Thyroid gland (tissue), 4 donors: ENCODE results near the gene WDR19. TPM values are rescaled to one million over a fixed set of nuclear protein-coding genes. Genes with fewer than 3 reads are reported as not detected.

Experiments used
- DNase-seq, 2 donors: peaks; one replicate each; pipeline ENCODE4 v3.0.0-alpha.2; 2019
- H3K27ac ChIP-seq, 3 donors: fragments of 200-600 bp; sonication (generic); 1 replicate in 2 of 3; 2 replicates in 1 of 3; pipeline ENCODE4 v1.5.1; 2016 to 2019; ENCODE audit warnings: mild to moderate bottlenecking in 1 of 3, moderate library complexity in 1 of 3
- H3K27me3 ChIP-seq: fragments of 200-600 bp; sonication (generic); one replicate; pipeline ENCODE4 v1.5.1; 2019
- H3K36me3 ChIP-seq, 2 donors: fragments of 200-600 bp; sonication (generic); one replicate each; pipeline ENCODE4 v1.5.1; 2016 to 2019
- H3K4me1 ChIP-seq, 2 donors: fragments of 200-600 bp; sonication (generic); one replicate each; pipeline ENCODE4 v1.5.1; 2017 to 2019
- H3K4me3 ChIP-seq, 3 donors: fragments of 200-600 bp; sonication (generic); replicated peaks in 1 of 3; 1 replicate in 2 of 3; 2 replicates in 1 of 3; pipeline ENCODE4 v1.5.1; 2016; ENCODE audit warnings: mild to moderate bottlenecking in 1 of 3
- H3K9me3 ChIP-seq: fragments of 200-600 bp; sonication (generic); one replicate; pipeline ENCODE4 v1.5.1; 2017
- CTCF ChIP-seq, 6 experiments: fragments of 200-600 bp in 3 of 6; fragments of 450-650 bp in 3 of 6; sonication (generic) in 3 of 6; IDR thresholded peaks; one replicate each; pipeline ENCODE4 v1.5.1; 2016 to 2019; ENCODE audit warnings: antibody characterized with exemption in 6 of 6, mild to moderate bottlenecking in 2 of 6, inconsistent platforms in 1 of 6, moderate library complexity in 1 of 6
- POLR2A ChIP-seq, 2 donors: fragments of 450-650 bp; IDR thresholded peaks; one replicate each; pipeline ENCODE4 v1.6.1; 2017; ENCODE audit warnings: antibody characterized with exemption in 2 of 2, mild to moderate bottlenecking in 2 of 2, moderate library complexity in 1 of 2
- WGBS, 2 donors: methylation state at CpG; one replicate each; pipeline ENCODE4 v1.1.5; 2017; 5-methylcytosine and 5-hydroxymethylcytosine counted together
- intact Hi-C: fragments of 100-400 bp; cut with DNase I; formaldehyde crosslinking; loops from one replicate; pipeline ENCODE4 v1.15.1; 2023
- total RNA-seq, 4 donors: library from RNA; depleted of rRNA; stranded (reverse); fragments of >200 nt; gene quantifications; one replicate each; pipeline ENCODE4 v1.2.3, GENCODE V29; 2016

Gene WDR19
- total RNA-seq, 4 donors from 2014 or later = 62.9 to 92.9 (median 82.0) TPM

GRCh38 chr4:39303871-39304270, 121.5 kb downstream of the WDR19 start:
- H3K4me3 ChIP-seq = no peak overlapping the region
- H3K36me3 ChIP-seq = peaks cover 18 to 26% of the 10 kb centered on the region in 2 donors
- intact Hi-C loops = no loop called here
- 96% methylated on average over 3 of the region's 3 CpGs for WGBS, 2 donors
- H3K27ac ChIP-seq = no peak overlapping the region
- H3K27me3 ChIP-seq = no peaks in the 10 kb centered on the region
- TF ChIP-seq CTCF (IDR thresholded peaks at IDR 0.05) (no peak), POLR2A (IDR thresholded peaks at IDR 0.05) (no peak)
- DNase-seq = no peak
- H3K4me1 ChIP-seq = no peaks in the 10 kb centered on the region
- H3K9me3 ChIP-seq = no peaks in the 10 kb centered on the region

- Histone ChIP-seq H3K4me3 (no peak overlapping the region), H3K27ac (no peak overlapping the region), H3K9me3 (no peaks in the 10 kb centered on the region), H3K27me3 (no peaks in the 10 kb centered on the region), H3K4me1 (no peaks in the 10 kb centered on the region), H3K36me3 (peaks cover 18 to 23% of the 10 kb centered on the region in 2 donors)
- DNase-seq = no peak
- 93 to 94% methylated on average over 5 of the region's 5 CpGs for WGBS, 2 donors
- TF ChIP-seq CTCF (IDR thresholded peaks at IDR 0.05) (no peak), POLR2A (IDR thresholded peaks at IDR 0.05) (no peak)
- intact Hi-C loops = no loop called here
Observed at GRCh38 chr4:39304651-39305050, 122.3 kb downstream of the WDR19 start.

GRCh38 chr4:39305912-39306677, 123.8 kb downstream of the WDR19 start:
- DNase-seq = no peak
- Histone ChIP-seq H3K4me1 (no peaks in the 10 kb centered on the region), H3K27me3 (no peaks in the 10 kb centered on the region), H3K36me3 (peaks cover 20 to 21% of the 10 kb centered on the region in 2 donors), H3K9me3 (no peaks in the 10 kb centered on the region), H3K27ac (no peak overlapping the region), H3K4me3 (no peak overlapping the region)
- WGBS, 2 donors = 86 to 91% methylated on average over 14 of the region's 14 CpGs
- intact Hi-C loops = no loop called here
- TF ChIP-seq POLR2A (IDR thresholded peaks at IDR 0.05) (no peak), CTCF (IDR thresholded peaks at IDR 0.05) (no peak)

GRCh38 chr4:39308611-39309010, 126.3 kb downstream of the WDR19 start:
- intact Hi-C loops = no loop called here
- peaks cover 15 to 17% of the 10 kb centered on the region in 2 donors for H3K36me3 ChIP-seq
- TF ChIP-seq CTCF (IDR thresholded peaks at IDR 0.05) (no peak), POLR2A (IDR thresholded peaks at IDR 0.05) (no peak)
- no peaks in the 10 kb centered on the region for H3K4me1 ChIP-seq
- DNase-seq = peak in 1 of 2 donors; percentile 5
- no peaks in the 10 kb centered on the region for H3K9me3 ChIP-seq
- H3K27me3 ChIP-seq = no peaks in the 10 kb centered on the region
- 79 to 82% methylated on average over 6 of the region's 6 CpGs for WGBS, 2 donors
- H3K27ac ChIP-seq = peak overlapping the region in 1 of 3 donors; percentile 56
- H3K4me3 ChIP-seq = no peak overlapping the region

- peak overlapping the region in 1 of 3 donors; percentile 30 for H3K27ac ChIP-seq
- H3K4me3 ChIP-seq = no peak overlapping the region
- no peak for DNase-seq
- TF ChIP-seq POLR2A (IDR thresholded peaks at IDR 0.05) (no peak), CTCF (IDR thresholded peaks at IDR 0.05) (no peak)
- H3K4me1 ChIP-seq = no peaks in the 10 kb centered on the region
- WGBS, 2 donors = 45 to 55% methylated on average over 4 of the region's 4 CpGs
- H3K36me3 ChIP-seq = peaks cover 14 to 24% of the 10 kb centered on the region in 2 donors
- intact Hi-C loops = no loop called here
- H3K9me3 ChIP-seq = no peaks in the 10 kb centered on the region
- no peaks in the 10 kb centered on the region for H3K27me3 ChIP-seq
Observed at GRCh38 chr4:39312816-39313215, 130.5 kb downstream of the WDR19 start.
